GM19397 (cell line): Measurements from ENCODE around the gene BPIFB3.
"Not testable (repeated sequence)": the region's sequence is repeated elsewhere in the genome, so short reads cannot be mapped to it uniquely, and the experiment has no call there.

Experiments used
- ATAC-seq: cut with Tn5 transposase; IDR thresholded peaks from one replicate; pipeline ENCODE4 v1.9.1; 2021; ENCODE audit warnings: mild to moderate bottlenecking, moderate library complexity; ENCODE audit not compliant: unreplicated experiment

BPIFB3 gene

GRCh38 chr20:33082546-33082945 lies 28.8 kb downstream of the BPIFB3 start:
- ATAC-seq: no peak

GRCh38 chr20:33083544-33084340 lies 30.0 kb downstream of the BPIFB3 start:
- no peak for ATAC-seq

GRCh38 chr20:33084722-33085121 lies 31.0 kb downstream of the BPIFB3 start:
- ATAC-seq: no peak

- no peak for ATAC-seq
Measured at GRCh38 chr20:33086052-33086722, 32.5 kb downstream of the BPIFB3 start.

GRCh38 chr20:33091147-33091546 lies 37.4 kb downstream of the BPIFB3 start:
- no peak for ATAC-seq

GRCh38 chr20:33091693-33092092 lies 38.0 kb downstream of the BPIFB3 start:
- ATAC-seq: no peak

- no peak for ATAC-seq
Measured at GRCh38 chr20:33092361-33092760, 38.7 kb downstream of the BPIFB3 start.

GRCh38 chr20:33093074-33093473 lies 39.4 kb downstream of the BPIFB3 start:
- no peak for ATAC-seq

GRCh38 chr20:33093582-33093981 lies 39.9 kb downstream of the BPIFB3 start:
- no peak for ATAC-seq

- ATAC-seq: no peak
Measured at GRCh38 chr20:33095249-33095648, 41.5 kb downstream of the BPIFB3 start.

GRCh38 chr20:33095902-33096584 lies 42.3 kb downstream of the BPIFB3 start:
- not testable (repeated sequence) for ATAC-seq

- no peak for ATAC-seq
Measured at GRCh38 chr20:33097001-33097400, 43.3 kb downstream of the BPIFB3 start.

- no peak for ATAC-seq
Measured at GRCh38 chr20:33099843-33100538, 46.3 kb downstream of the BPIFB3 start.

- no peak for ATAC-seq
Measured at GRCh38 chr20:33103556-33103955, 49.9 kb downstream of the BPIFB3 start.

- no peak for ATAC-seq
Measured at GRCh38 chr20:33104336-33104735, 50.6 kb downstream of the BPIFB3 start.

GRCh38 chr20:33105316-33105924 lies 51.7 kb downstream of the BPIFB3 start:
- no peak for ATAC-seq

GRCh38 chr20:33106058-33106620 lies 52.4 kb downstream of the BPIFB3 start:
- not testable (repeated sequence) for ATAC-seq

- ATAC-seq: no peak
Measured at GRCh38 chr20:33108661-33109060, 55.0 kb downstream of the BPIFB3 start.

GRCh38 chr20:33110147-33110825 lies 56.6 kb downstream of the BPIFB3 start:
- ATAC-seq: no peak

GRCh38 chr20:33111306-33111705 lies 57.6 kb downstream of the BPIFB3 start:
- no peak for ATAC-seq
